Gastrocnemius medialis (tissue), 4 donors: ENCODE measurements around the gene ALOX15. TPM values are rescaled to one million over a fixed set of nuclear protein-coding genes. Genes with fewer than 3 reads are reported as not detected.

Experiments used
- ATAC-seq, 2 donors: fragments of 150-250 bp; one replicate each; pipeline ENCODE4 v1.9.1; 2016
- DNase-seq, 2 donors: peaks; one replicate each; pipeline ENCODE4 v3.0.0-alpha.2; 2019
- H3K27ac ChIP-seq, 4 donors: fragments of 200-600 bp; sonication (generic); 1 replicate in 1 of 4; 2 replicates in 3 of 4; pipeline ENCODE4 v1.5.1; 2016 to 2018; ENCODE audit warnings: mild to moderate bottlenecking in 2 of 4, moderate library complexity in 1 of 4
- H3K27me3 ChIP-seq, 3 donors: fragments of 200-600 bp; sonication (generic) in 2 of 3; 1 replicate in 1 of 3; 2 replicates in 2 of 3; pipeline versions ENCODE4 v1.5.1 to v1.6.0; 2016 to 2019; ENCODE audit warnings: mild to moderate bottlenecking in 1 of 3, moderate library complexity in 1 of 3
- H3K36me3 ChIP-seq, 2 donors: fragments of 200-600 bp; sonication (generic) in 1 of 2; one replicate each; pipeline ENCODE4 v1.5.1; 2017 to 2018
- H3K4me1 ChIP-seq, 2 donors: fragments of 200-600 bp; sonication (generic) in 1 of 2; one replicate each; pipeline ENCODE4 v1.5.1; 2016 to 2017; ENCODE audit warnings: mild to moderate bottlenecking in 2 of 2
- H3K4me3 ChIP-seq, 4 donors: fragments of 200-600 bp; sonication (generic) in 3 of 4; 1 replicate in 1 of 4; 2 replicates in 3 of 4; pipeline ENCODE4 v1.5.1; 2016 to 2019; ENCODE audit warnings: mild to moderate bottlenecking in 2 of 4
- H3K9me3 ChIP-seq, 3 donors: fragments of 200-600 bp; sonication (generic) in 2 of 3; 1 replicate in 1 of 3; 2 replicates in 2 of 3; pipeline ENCODE4 v1.5.1; 2016 to 2019
- POLR2A ChIP-seq, 2 donors: fragments of 450-650 bp; IDR thresholded peaks; one replicate each; pipeline ENCODE4 v1.6.1; 2017; ENCODE audit warnings: antibody characterized with exemption in 2 of 2, mild to moderate bottlenecking in 2 of 2, moderate library complexity in 2 of 2
- in situ Hi-C, 4 donors: fragments of 200-750 bp; cut with MboI; loops; one replicate each; pipeline versions ENCODE4 v1.15.0 to v1.8.0; 2017; ENCODE audit warnings: low sequenced_read_pairs in 4 of 4
- intact Hi-C: fragments of 100-400 bp; cut with DNase I; formaldehyde crosslinking; loops from one replicate; pipeline ENCODE4 v1.15.1; 2023; ENCODE audit warnings: low total_unique reads
- total RNA-seq, 4 donors: library from RNA; depleted of rRNA; stranded (reverse); fragments of >200 nt; gene quantifications; one replicate each; pipeline versions ENCODE4 v1.1.0 to v1.2.3, GENCODE V29; 2016
- TF ChIP-seq, protein P1 (sequence below), 5 experiments: fragments of 450-650 bp in 3 of 5; fragments of 200-600 bp in 2 of 5; sonication (generic) in 2 of 5; IDR thresholded peaks in 4 of 5; conservative IDR thresholded peaks in 1 of 5; 1 replicate in 4 of 5; 2 replicates in 1 of 5; pipeline ENCODE4 v1.5.1; 2016 to 2019; ENCODE audit warnings: antibody characterized with exemption in 5 of 5, mild to moderate bottlenecking in 3 of 5, moderate library complexity in 3 of 5

Gene ALOX15
- total RNA-seq, 4 donors from 2014 or later = not detected

DNA sequence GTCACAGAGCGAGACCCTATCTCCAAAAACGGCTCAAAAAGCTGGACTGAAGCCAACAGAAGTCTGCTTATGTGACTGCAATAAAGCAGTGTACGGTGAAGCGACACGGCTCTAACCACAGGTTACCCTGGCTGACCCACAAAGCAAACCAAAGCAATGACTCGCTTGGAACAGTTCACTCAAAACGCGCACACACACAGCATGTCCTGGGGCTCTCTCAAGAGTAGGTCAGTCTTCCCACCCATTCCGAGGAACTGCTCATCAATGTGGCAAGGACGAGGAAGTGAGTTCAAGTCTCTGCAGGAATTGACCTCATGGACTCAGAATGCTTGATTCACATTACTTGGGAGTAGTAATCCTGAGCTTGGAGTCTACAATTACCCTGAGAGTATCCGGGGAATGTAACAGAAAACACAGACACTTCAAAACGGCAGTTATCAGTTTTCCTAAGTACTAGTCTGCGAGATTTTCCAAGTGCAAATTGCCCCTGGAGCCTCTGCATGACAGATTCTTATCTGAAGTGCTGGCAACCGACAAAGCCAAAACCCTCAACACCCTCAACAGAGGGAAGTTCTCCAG is 37.1 kb upstream of the ALOX15 start:
- peaks cover 3 to 72% of the 10 kb centered on the region in 2 donors for H3K36me3 ChIP-seq
- intact Hi-C loops = loop anchor here (10.0 kb wide), 1 partner anchor 76 kb away; no protein-coding TSS in a partner anchor
- no peak overlapping the region for H3K27ac ChIP-seq
- no peak overlapping the region for H3K4me3 ChIP-seq
- no peaks in the 10 kb centered on the region for H3K27me3 ChIP-seq
- no peaks in the 10 kb centered on the region for H3K9me3 ChIP-seq
- in situ Hi-C loops = no loop called here
- no peak for TF ChIP-seq POLR2A (IDR thresholded peaks at IDR 0.05)
- TF ChIP-seq, protein P1, sequence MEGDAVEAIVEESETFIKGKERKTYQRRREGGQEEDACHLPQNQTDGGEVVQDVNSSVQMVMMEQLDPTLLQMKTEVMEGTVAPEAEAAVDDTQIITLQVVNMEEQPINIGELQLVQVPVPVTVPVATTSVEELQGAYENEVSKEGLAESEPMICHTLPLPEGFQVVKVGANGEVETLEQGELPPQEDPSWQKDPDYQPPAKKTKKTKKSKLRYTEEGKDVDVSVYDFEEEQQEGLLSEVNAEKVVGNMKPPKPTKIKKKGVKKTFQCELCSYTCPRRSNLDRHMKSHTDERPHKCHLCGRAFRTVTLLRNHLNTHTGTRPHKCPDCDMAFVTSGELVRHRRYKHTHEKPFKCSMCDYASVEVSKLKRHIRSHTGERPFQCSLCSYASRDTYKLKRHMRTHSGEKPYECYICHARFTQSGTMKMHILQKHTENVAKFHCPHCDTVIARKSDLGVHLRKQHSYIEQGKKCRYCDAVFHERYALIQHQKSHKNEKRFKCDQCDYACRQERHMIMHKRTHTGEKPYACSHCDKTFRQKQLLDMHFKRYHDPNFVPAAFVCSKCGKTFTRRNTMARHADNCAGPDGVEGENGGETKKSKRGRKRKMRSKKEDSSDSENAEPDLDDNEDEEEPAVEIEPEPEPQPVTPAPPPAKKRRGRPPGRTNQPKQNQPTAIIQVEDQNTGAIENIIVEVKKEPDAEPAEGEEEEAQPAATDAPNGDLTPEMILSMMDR (IDR thresholded peaks at IDR 0.05 in 4 of 5, conservative IDR thresholded peaks at IDR 0.05 in 1 of 5) = no peak
- no peaks in the 10 kb centered on the region for H3K4me1 ChIP-seq
- ATAC-seq = no peak
- DNase-seq = no peak

- H3K27me3 ChIP-seq = no peaks in the 10 kb centered on the region
- in situ Hi-C loops (no loop called here), intact Hi-C loops (loop anchor here (10.0 kb wide), 1 partner anchor 78 kb away; no protein-coding TSS in a partner anchor)
- H3K36me3 ChIP-seq = peaks cover 0 to 77% of the 10 kb centered on the region in 2 donors
- no peak overlapping the region for H3K27ac ChIP-seq
- TF ChIP-seq POLR2A (IDR thresholded peaks at IDR 0.05) = no peak
- TF ChIP-seq, protein P1 (IDR thresholded peaks at IDR 0.05 in 4 of 5, conservative IDR thresholded peaks at IDR 0.05 in 1 of 5) = no peak
- DNase-seq = no peak
- ATAC-seq = no peak
- no peak overlapping the region for H3K4me3 ChIP-seq
- no peaks in the 10 kb centered on the region for H3K9me3 ChIP-seq
- H3K4me1 ChIP-seq = no peaks in the 10 kb centered on the region
Measured at GRCh38 chr17:4676791-4677190, 35.3 kb upstream of the ALOX15 start.

GRCh38 chr17:4675791-4676190 is 34.3 kb upstream of the ALOX15 start:
- in situ Hi-C loops = no loop called here
- no peak for TF ChIP-seq POLR2A (IDR thresholded peaks at IDR 0.05)
- TF ChIP-seq, protein P1 (IDR thresholded peaks at IDR 0.05 in 4 of 5, conservative IDR thresholded peaks at IDR 0.05 in 1 of 5) = no peak
- no peak for DNase-seq
- no peaks in the 10 kb centered on the region for H3K27me3 ChIP-seq
- H3K27ac ChIP-seq = no peak overlapping the region
- H3K4me3 ChIP-seq = no peak overlapping the region
- no peak for ATAC-seq
- H3K9me3 ChIP-seq = no peaks in the 10 kb centered on the region
- peaks cover 0 to 71% of the 10 kb centered on the region in 2 donors for H3K36me3 ChIP-seq
- intact Hi-C loops = loop anchor here (10.0 kb wide), 1 partner anchor 79 kb away; no protein-coding TSS in a partner anchor
- H3K4me1 ChIP-seq = no peaks in the 10 kb centered on the region

DNA sequence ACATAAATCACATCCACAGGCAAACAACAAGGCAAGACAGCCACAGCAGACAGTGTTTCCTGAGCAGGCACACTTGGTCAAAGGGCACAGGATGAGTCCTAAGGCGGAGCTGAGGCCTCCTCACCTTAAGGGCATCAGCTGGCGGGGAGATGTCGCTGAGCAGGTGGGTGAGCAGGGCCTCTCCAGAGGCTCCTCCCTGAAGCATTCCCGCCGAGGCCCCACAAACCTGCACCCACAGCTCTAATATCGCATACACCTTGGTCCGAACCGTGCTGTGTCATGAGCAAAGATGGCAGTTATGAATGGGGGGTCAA is 33.2 kb upstream of the ALOX15 start:
- Histone ChIP-seq H3K9me3 (no peaks in the 10 kb centered on the region), H3K4me1 (no peaks in the 10 kb centered on the region), H3K27me3 (no peaks in the 10 kb centered on the region), H3K36me3 (peaks cover 0 to 66% of the 10 kb centered on the region in 2 donors), H3K27ac (no peak overlapping the region), H3K4me3 (no peak overlapping the region)
- in situ Hi-C loops = no loop called here
- TF ChIP-seq, protein P1 (IDR thresholded peaks at IDR 0.05 in 4 of 5, conservative IDR thresholded peaks at IDR 0.05 in 1 of 5) = no peak
- TF ChIP-seq POLR2A (IDR thresholded peaks at IDR 0.05) = no peak
- intact Hi-C loops = loop anchor here (10.0 kb wide), 1 partner anchor 80 kb away; no protein-coding TSS in a partner anchor
- ATAC-seq (no peak), DNase-seq (no peak)
